ENCODE results near the gene CEP72.

The CEP72 gene

DNA sequence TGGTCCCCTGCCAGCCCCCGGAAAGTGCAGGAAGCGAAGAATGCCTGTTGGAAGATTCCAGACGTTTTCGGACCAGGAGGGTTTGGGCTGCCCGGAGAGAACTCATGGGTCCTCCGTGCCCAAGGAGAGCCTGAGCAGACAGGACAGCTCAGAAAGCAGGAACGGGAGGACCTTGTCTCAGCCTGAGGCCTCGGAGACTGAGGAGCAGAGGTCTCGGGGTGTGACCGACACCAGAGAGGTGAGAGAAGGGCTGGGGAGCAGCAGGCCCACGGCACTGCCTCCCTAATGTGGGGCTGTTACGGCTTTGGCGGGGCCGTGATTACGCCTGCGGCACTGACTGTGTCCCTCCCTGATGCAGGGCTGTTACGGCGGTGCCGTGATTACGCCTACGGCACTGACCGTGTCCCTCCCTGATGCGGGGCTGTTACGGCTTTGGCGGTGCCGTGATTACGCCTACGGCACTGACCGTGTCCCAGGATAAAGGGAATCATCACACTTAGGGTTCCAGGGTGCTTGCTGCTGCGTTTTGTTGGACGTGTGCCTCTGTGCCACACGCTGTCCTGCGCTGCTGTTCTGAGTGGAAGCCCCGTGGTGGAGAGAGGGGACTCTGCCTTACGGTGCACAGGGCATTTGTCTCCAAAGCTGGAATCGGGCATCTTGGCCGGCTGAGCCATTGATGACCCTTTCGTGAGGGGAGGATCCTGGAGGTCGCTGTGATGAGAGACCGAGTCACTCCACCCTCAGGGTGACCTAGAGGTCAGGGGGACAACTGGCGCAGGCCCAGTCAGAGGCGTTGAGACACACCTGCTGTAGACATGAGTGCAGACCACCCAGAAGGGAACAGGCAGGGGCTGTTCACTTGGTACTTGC is 25.7 kb downstream of the CEP72 start:
- no peak for DNase-seq (ENCODE audit: low spot score)
- in situ Hi-C loops (cut with MboI; ENCODE audit: low sequenced_read_pairs, unreplicated experiment) = no loop called here
- no peak for TF ChIP-seq CTCF (IDR thresholded peaks at IDR 0.05; ENCODE audit: borderline replicate concordance, control extremely low read depth, extremely low read depth, insufficient read depth, missing control alignments)

GRCh38 chr5:638501-639252 is 26.5 kb downstream of the CEP72 start:
- in situ Hi-C loops (cut with MboI; ENCODE audit: low sequenced_read_pairs, unreplicated experiment) = no loop called here

DNA sequence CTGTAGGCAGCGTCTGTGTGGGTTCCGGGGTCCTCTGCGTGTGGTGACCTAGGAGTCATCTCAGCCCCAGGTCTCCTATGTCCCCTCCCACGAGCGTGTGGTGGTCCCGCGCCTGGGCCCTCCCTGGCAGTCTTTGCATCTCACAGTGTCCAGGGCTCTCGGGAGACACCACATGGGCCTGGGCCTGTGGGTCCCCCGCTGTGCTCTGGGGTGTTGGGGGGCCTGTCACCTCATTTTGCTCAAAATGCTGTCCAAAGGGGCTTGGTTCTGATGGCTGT is 27.1 kb downstream of the CEP72 start:
- in situ Hi-C loops (cut with MboI; ENCODE audit: low sequenced_read_pairs, unreplicated experiment) = no loop called here
- TF ChIP-seq CTCF (IDR thresholded peaks at IDR 0.05; ENCODE audit: borderline replicate concordance, control extremely low read depth, extremely low read depth, insufficient read depth, missing control alignments) = no peak
- DNase-seq (ENCODE audit: low spot score) = no peak

More at GRCh38 chr5:638501-639252, 26.5 kb downstream of the CEP72 start:
- no peak for DNase-seq (ENCODE audit: low spot score)
- no peak for TF ChIP-seq CTCF (IDR thresholded peaks at IDR 0.05; ENCODE audit: borderline replicate concordance, control extremely low read depth, extremely low read depth, insufficient read depth, missing control alignments)

DNA sequence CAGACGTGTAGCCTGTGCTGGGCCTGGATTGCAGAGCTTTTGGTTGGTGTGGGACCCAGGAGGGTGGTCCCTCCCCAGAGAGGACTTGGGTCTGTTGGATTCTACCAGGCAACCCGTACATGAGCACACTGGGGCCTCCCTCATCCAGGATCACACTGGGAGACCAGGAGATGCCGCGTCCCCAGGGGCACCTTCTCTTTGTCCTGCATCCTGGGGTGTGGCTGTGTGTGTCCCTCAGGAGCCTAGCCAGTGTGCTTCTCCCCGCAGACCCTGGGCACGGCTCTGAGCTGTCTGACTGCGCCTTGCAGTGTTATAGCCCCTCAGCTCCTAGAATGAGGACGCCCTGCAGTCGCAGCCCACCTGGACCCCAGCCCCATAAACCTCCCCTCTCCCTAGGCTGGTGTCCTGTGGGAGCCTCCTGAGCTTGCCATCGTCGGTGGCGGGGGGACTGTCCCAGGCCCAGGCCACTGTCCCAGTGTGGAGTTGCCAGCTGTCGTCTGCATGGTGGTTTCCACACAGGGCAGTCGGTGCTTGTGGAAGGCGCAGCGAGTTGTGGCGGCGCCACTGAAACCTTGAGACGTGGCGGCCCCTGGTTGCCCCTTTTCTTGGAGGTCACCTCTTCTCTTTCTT is 27.6 kb downstream of the CEP72 start:
- no peak for TF ChIP-seq CTCF (IDR thresholded peaks at IDR 0.05; ENCODE audit: borderline replicate concordance, control extremely low read depth, extremely low read depth, insufficient read depth, missing control alignments)
- in situ Hi-C loops (cut with MboI; ENCODE audit: low sequenced_read_pairs, unreplicated experiment) = no loop called here
- no peak for DNase-seq (ENCODE audit: low spot score)

DNA sequence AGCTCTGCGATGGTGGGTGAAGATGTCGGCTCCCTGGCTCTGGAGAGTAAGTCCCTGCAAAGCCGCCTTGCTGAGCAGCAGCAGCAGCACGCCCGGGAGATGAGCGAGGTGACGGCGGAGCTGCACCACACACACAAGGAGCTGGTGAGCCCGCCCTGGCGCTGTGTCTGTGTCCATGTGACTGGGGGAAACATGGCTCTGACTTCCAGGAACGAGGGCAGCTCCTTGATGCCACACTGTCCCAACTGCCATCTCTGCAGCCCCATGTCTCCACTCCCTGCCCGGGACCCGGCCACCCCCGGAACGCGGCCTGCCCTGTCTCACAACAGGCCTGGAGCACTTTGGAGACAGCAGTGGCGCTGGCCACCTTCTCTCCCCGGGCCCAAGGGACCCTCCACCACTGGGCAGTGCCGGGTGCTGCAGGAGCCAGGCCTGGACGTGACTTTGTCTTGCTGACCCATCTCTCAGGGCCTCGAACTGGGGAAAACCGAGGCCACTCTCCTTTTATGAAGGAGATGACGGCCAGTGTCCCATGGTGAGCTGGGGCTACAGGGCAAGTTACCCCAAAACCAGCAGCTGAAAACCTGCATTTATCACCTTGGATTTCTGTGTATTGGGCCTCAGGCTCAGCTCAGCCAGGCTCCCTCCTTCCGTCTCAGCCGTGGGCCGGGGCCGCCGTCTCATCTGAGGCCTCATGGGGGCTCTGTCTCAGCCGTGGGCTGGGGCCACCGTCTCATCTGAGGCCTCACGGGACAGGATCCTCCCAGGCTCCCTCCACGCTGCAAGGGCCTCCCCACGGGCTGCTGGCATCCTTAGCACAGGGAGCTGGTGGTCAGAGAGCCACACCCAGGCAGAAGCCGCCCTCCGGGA is 28.6 kb downstream of the CEP72 start:
- in situ Hi-C loops (cut with MboI; ENCODE audit: low sequenced_read_pairs, unreplicated experiment) = no loop called here
- DNase-seq (ENCODE audit: low spot score) = no peak
- no peak for TF ChIP-seq CTCF (IDR thresholded peaks at IDR 0.05; ENCODE audit: borderline replicate concordance, control extremely low read depth, extremely low read depth, insufficient read depth, missing control alignments)

GRCh38 chr5:641331-641765 is 29.2 kb downstream of the CEP72 start:
- TF ChIP-seq CTCF (IDR thresholded peaks at IDR 0.05; ENCODE audit: borderline replicate concordance, control extremely low read depth, extremely low read depth, insufficient read depth, missing control alignments) = no peak
- no peak for DNase-seq (ENCODE audit: low spot score)
- in situ Hi-C loops (cut with MboI; ENCODE audit: low sequenced_read_pairs, unreplicated experiment) = no loop called here
